Kidney glomerular epithelial cell (primary cell): ENCODE results near the gene RAD52.

Experiments
- DNase-seq: peaks from one replicate; lab custom pipeline; 2025; lab: John Stamatoyannopoulos, UW

The RAD52 gene

GRCh38 chr12:913919-914698, 35.4 kb downstream of the RAD52 start:
- DNase-seq: peak; percentile 96

- no peak for DNase-seq
These were observed 36.8 kb downstream of the RAD52 start for GRCh38 chr12:912466-913235.

GRCh38 chr12:911191-911826, 38.2 kb downstream of the RAD52 start:
- DNase-seq: no peak

GRCh38 chr12:910416-910815, 39.1 kb downstream of the RAD52 start:
- no peak for DNase-seq

- no peak for DNase-seq
These were observed 39.6 kb downstream of the RAD52 start for GRCh38 chr12:909861-910260.

GRCh38 chr12:907413-908185, 41.9 kb downstream of the RAD52 start:
- DNase-seq: no peak

- no peak for DNase-seq
These were observed 43.4 kb downstream of the RAD52 start for GRCh38 chr12:906062-906585.

GRCh38 chr12:905261-906031, 44.0 kb downstream of the RAD52 start:
- DNase-seq: no peak

GRCh38 chr12:904010-904414, 45.5 kb downstream of the RAD52 start:
- DNase-seq: no peak

- DNase-seq: no peak
These were observed 46.4 kb downstream of the RAD52 start for GRCh38 chr12:903055-903454.

GRCh38 chr12:902581-902980, 46.9 kb downstream of the RAD52 start:
- DNase-seq: no peak

- no peak for DNase-seq
These were observed 52.1 kb downstream of the RAD52 start for GRCh38 chr12:897386-897785.

GRCh38 chr12:896031-896430, 53.5 kb downstream of the RAD52 start:
- no peak for DNase-seq

- no peak for DNase-seq
These were observed 55.3 kb downstream of the RAD52 start for GRCh38 chr12:894226-894625.

- DNase-seq: no peak
These were observed 63.3 kb downstream of the RAD52 start for GRCh38 chr12:886206-886605.

- no peak for DNase-seq
These were observed 63.8 kb downstream of the RAD52 start for GRCh38 chr12:885701-886100.

GRCh38 chr12:884746-885414, 64.6 kb downstream of the RAD52 start:
- DNase-seq: no peak

- DNase-seq: no peak
These were observed 68.8 kb downstream of the RAD52 start for GRCh38 chr12:880656-881055.

GRCh38 chr12:879641-880040, 69.9 kb downstream of the RAD52 start:
- no peak for DNase-seq

GRCh38 chr12:873954-874353, 75.5 kb downstream of the RAD52 start:
- no peak for DNase-seq

GRCh38 chr12:870378-870777, 79.1 kb downstream of the RAD52 start:
- DNase-seq: no peak
